GM12801 (cell line): Measurements from ENCODE around the gene RPL37A.

Source experiments
- CTCF ChIP-seq: IDR thresholded peaks from one replicate; pipeline ENCODE4 v1.5.1; 2011; ENCODE audit warnings: control low read depth; ENCODE audit not compliant: insufficient read length; ENCODE audit errors: extremely low read depth

RPL37A gene

DNA sequence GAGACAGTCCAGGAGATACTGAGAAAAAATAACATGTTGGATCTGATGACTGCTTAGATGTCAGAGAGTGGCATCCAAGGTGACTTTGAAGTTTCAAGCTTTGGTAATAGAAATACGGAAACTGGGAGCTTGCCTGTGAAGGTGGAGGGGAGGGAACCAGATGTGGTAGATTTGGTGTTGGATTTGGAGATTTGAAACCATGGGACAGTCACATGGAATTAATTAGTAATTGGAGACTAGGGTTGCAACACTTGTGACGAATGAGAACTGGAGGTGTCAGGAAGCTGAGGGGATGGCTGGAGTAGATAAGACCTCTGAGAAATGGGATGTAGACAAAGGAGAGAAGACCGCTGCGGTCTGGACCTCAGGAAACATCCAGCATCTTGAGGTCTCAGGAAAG is 46.7 kb downstream of the RPL37A start:
- no peak for TF ChIP-seq CTCF

DNA sequence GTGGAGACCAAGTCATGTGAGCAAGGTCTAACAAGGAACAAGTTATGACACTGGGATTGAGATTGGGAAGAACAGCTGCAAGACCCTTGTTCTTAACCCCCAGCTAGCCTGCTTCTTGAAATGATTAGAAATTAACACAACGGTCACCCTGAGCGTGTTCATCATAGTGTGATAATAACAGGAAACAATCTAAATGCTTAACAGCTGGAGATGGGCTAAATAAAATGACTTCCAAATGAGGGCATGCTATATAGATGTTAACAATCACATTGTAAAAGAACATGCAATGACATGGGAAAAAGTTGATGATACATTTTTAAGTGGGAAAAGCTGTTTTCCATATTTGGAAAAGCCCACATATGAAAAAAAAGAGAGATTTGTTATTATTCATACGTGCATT is 47.6 kb downstream of the RPL37A start:
- TF ChIP-seq CTCF: no peak

GRCh38 chr2:216546641-216547403 is 48.2 kb downstream of the RPL37A start:
- no peak for TF ChIP-seq CTCF

DNA sequence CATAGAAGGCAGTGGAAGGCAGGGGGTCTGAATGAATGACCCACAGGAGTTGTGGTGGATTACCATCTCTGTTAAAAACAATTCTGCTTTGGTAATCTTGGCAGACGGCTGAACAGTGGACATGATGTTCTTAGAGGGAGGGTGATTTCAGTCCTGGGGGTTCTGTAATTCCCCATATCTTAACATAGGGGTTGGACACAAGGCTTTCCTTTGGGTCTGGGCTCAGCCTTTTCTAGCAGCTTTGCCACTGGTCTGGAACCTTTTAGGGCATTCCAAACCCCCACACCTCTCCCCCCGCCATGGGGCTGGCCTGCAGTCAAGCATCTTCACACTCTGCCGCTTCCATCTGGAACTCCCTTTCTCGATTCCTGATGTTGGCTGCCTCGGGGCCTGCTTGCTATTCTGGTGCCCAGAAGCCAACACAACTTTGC is 50.3 kb downstream of the RPL37A start:
- no peak for TF ChIP-seq CTCF

DNA sequence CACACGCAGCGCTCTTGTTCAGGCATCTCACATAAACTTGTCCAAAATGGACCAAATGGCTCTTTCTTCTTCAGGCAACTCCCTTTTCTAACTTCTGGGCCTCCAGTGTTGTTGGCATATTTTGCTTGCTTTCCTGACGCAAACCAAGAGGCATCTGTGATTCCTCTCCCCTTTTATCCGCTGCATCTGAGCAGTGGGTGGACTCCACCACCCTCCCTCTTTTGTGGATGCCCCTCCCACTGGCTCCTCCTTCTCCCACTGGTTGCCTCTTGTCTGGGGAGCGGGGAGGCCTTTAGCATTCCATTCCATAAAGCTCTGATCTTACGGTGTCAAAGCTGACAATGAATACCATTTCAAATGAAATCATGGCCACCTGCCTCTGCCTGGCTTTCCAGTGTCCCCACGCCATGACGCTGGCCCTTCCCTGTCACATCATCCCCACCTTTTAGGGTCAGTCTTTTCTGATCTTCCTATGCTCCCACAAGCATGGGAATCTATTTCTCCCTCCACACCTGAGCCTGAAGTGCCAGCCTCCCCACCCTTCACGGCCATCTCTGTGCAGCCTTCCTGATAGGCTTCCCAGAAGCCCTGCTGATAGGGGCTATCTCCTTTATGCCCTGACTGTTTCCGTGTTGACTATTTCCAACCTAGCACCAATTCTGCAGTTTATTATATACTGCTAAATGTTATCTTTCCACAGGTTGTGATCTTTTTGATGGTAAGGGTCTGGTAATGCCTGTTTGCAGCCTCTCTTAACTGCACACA is 51.5 kb downstream of the RPL37A start:
- no peak for TF ChIP-seq CTCF

GRCh38 chr2:216551234-216552068 is 52.8 kb downstream of the RPL37A start:
- no peak for TF ChIP-seq CTCF

DNA sequence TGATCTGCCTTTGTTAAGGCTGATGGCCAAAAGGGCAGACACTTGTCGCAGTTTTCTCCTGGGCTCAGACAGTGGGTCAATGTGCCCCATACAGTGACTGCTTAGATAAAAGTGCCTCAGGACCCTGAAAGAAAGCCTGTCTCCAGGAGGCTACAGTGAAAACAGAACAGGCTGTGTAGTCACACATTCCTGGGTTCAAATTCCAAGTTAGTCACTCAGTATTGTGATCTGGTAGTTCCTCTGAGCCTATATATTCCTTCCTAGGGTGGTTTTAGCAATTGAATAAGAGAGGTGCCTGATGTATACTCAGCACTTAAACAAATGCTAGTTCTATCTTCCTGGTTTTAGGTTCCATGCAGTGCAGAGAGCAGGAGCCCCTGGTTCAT is 54.4 kb downstream of the RPL37A start:
- no peak for TF ChIP-seq CTCF
